Hematopoietic multipotent progenitor cell treated with erythropoietin and hydrocortisone succinate and interleukin-3 and kit ligand, for 15 days (in vitro differentiated cells): ENCODE results near the gene MLKL.
A peak's percentile ranks its signal among the peaks of the same experiment; 100 is the strongest.
"Not testable (repeated sequence)": the region's sequence is repeated elsewhere in the genome, so short reads cannot be mapped to it uniquely, and the experiment has no call there.

Experiments
- DNase-seq: peaks from one replicate; pipeline ENCODE4 v3.0.0-alpha.2; 2015; ENCODE audit warnings: low spot score

MLKL gene

DNA sequence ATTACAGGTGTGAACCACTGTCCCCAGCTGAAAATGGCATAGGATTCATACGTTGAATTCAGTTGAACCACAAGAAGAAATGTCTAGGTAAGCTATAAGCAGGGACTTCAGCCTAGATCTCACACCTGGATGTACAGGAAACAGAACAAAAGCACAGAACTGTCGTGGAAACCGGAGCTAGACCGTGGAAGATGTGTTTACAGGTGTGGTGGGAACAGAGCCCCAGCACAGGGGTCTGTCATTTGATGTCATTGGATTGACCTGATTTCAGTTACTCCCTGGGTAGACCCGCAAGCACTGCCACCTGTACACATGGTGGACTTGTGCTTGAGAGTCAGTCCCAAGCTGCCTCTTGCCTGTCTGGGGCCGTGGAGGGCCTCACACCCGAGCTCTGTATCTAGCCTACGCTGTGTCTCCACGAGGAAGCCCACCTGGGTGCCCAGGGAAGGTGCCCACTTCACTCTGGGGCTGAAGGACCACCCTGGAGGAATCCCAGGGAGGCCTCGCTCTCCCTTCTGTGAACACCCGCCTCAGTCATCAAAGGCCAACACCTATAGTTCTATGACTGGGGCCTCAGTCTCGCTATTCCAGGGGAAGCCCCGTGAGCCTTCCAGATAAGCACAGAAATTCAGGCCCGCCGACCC, 32.2 kb upstream of the MLKL start:
- no peak for DNase-seq

DNA sequence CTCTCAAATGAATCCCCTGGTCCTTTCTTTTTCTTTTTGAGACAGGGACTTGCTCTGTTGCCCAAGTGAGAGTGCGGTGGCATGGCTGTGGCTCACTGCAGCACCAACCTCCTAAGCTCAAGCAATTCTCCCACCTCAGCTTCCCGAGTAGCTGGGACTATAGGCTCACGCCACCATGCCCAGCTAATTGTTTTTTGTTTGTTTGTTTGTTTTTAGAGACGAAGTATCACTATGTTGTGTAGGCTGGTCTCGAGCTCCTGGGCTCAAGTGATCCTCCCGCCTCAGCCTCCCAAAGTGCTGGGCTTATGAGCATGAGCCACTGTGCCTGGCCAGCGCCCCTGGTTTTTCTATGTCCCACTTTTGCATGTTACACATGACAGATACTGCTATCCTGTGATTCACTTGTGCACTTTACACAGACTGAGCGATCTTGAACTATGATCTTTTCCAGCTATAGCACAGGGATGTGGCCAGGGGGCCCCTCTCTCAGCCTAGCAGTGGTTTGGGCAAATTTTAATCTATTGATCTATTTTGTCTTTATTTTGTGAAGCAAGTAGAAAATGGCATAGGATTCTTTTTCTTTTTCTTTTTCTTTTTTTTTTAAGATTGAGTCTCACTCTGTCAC, 31.3 kb upstream of the MLKL start:
- no peak for DNase-seq

DNA sequence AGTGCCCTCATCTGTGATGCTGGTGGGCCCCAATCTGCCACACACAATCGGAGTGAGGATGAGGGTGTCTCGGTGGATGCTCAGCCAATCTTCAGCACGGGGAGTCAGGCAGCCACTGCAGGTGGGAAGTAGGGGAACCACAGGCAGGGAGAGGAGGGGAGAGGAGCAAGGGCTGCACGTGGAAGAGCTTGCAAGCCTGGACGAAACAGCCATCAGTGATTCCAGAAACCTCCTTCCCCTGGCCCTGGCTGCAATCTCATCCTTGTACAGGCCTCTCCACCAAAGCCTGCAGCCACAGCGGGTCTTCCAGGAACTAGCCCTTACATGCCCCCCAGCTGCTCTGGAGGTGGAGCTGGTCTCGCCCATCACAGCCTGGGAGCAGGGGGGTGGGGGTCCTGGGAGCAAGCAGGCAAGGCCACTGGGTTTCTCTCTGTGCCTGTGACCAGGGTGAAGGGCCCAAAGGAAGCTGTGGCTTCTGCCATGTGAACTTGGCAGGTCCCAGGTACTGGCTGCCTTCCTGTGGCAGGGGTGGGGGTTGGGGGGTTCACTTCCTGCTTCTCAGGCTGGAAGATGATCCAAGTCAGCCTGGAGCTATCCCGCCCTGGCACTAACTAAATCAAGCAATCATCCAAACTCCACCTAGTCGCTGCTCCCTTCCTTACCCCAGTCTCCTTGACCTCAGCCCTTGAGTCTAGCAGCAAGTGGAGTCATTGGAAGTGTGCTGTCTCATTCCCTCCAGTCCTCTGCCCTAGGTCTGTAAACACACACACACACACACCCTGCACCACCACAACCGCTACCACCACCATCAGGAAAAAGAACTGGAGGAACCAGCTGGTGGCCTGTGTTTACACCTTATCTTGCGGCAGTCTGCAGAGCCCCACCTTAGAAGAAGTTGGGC, 29.4 kb upstream of the MLKL start:
- no peak for DNase-seq

DNA sequence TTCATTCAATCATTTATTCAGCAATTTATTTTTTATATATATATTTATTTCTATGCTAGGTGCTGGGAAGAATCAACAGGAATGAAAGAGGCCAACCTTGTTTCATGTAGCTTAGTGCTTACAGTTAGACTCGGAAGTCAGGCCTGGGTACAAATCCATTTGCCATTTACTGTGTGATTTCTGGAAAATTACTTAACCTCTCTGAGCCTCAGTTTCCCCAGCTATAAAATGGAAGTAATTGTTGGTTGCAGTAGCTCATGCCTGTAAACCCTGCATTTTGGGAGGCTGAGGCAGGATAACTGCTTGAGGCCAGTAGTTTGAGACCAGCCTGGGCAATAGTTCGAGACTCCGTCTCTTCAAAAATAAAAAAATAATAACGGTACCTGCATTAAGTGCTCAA, 27.2 kb upstream of the MLKL start:
- no peak for DNase-seq

DNA sequence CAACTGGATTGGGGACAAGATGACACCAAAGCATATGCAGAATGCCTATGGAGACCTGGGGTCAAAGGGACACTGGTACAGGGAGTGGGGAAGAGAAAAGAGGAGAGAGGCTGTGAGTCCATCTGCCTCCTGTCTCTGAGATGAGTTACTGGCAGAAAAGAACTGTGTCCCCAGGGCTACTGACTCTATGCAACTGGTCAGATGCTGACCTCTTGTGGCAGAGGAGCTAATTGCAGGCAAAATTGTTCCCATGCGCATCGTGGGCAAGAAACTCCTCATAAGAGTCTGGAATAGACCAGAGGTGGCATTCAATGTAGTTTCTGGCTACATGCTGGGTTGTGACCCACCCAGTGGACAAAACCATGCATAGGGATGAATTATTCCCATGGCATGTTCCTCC, 26.1 kb upstream of the MLKL start:
- DNase-seq, result peak; percentile 43

DNA sequence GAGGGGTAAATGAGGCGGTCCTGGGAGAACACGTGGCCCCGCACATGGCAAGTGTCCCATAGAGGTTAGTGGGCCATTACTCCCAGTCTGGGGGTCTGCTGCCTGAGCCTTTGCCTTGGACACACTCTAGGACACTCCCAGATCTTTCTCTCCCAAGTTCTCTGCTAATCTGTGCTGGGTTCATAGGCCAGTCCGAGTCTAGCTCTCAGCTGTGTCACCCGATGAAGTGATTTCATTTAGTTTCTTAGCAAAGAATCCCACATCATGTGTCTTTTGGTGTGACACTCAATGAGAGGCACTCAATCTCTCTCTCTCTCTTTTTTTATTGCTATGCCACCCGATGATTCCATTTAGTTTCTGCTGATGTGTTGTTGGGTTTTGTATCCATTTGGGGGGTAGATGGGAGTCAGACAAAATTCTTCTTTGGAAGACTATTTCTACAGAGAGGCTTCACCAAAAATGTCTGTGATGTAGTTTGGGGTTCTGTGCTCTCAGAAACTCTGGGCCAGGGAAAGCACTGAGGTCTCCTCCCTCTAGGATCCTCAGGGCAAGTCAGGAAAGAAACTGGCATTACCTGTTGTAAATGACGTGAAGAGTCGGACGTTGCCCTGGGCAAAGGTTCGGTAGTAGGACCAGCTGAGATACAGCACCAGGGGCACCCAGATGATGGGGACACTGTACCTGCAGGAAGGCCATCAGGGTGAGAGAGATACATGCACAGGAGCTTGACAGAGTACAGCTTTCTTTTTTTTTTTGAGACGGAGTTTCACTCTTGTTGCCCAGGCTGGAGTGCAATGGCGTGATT, 25.2 kb upstream of the MLKL start:
- no peak for DNase-seq

DNA sequence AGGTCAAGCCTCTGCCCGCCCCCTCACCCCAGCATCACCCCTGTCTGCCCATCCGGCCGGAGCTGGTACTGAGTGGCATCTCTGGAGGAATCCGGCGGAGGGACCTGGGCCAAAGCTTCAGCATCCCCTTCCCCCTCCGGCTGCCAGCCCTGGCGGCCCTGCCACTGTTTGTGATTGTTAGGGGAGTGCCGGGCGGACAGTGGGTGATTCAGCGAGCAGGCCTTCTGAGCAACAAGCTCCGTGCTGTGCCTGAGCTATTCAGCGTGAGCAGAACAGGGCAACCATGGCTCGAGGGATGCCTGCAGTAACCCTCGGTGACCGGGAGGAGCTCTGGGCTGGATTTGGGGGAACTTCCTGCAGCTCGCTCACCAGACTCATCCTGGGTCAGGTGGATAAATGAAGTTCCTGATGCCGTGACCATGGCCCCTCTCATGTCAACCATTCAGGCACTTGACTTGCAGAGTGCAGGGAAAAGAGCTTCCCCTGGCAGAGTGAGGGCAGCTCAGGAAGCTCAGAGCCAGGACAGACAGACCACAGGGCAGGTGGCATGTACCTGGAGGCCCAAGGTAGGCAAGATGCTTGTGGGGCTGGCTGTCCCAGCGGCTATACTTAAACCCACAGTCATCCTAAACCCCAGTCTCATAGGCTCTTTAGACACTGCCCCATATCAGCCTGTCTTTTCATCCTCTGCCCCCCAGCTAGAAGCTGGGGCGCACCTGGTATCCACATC, 24.3 kb upstream of the MLKL start:
- no peak for DNase-seq

DNA sequence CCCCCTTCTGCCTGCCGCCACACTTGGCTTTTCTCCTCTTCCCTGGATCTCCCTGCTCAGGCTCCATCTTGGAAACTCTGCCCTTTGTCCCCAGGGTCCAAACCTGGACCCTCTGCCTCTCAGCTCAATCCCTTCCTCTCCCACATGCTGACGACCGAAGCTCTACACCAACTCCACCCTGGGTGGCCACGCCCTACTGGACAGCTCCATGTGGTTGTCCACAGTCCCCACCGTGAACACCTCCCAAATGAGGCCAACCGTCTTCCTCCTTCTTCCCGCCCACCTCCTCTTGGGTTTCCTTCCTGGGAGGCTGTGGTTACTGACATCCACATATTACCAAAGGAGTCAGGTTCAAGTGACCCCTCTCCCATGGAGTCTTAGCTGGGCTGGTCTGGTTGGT, 22.6 kb upstream of the MLKL start:
- DNase-seq, result no peak

DNA sequence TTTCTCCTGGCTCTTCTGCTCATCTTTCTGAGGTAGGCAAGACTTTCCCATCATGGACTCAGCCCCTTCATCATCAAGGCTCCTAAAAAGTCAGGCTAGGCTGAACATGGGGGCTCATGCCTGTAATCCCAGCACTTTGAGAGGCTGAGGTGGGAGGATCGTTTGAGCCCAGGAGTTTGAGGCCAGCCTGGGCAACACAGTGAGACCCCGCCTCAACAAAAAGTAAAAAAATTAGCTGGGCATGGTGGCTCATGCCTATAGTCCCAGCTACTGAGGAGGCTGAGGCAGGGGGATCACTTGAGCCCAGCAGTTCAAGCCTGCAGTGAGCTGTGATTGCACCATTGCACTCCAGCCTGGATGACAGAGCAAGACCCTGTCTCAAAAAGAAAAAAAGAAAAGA, 21.5 kb upstream of the MLKL start:
- DNase-seq, result not testable (repeated sequence)

DNA sequence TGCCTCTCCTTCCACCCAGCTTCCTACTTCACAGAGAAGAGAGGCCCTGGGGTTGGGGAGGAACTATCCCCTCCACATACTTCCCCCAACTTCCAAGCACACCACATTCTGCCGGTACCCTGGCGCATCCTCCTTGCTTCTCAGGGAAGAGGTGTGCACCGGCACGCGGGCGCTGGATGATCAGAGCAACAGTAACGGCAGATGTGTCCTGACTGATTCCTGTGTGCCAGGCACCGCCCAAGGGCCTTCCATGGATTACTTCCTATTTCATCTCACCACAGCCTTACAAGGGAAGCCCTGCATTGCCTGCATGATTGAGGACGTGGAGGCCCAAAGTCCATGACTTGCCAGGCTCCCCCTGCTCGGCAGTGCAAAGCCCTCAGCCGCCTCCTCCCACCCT, 21.1 kb upstream of the MLKL start:
- DNase-seq, result no peak

DNA sequence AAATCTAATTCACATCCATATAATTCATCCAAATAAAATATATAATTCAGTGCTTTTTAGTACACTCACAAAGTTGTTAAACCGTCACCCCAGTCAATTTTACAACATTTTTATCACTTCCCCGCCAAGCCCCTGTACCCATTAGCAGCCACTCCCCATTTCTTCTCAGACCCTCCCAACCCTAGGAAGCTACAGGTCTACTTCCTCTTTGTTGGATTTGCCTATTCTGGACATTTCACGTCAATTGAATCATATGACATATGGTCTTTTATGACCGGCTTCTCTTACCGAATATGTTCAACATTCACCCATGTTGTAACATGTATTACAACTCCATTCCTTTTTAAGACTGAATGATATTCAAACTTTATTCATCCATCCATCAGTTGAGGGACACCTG, 19.9 kb upstream of the MLKL start:
- DNase-seq, result no peak

DNA sequence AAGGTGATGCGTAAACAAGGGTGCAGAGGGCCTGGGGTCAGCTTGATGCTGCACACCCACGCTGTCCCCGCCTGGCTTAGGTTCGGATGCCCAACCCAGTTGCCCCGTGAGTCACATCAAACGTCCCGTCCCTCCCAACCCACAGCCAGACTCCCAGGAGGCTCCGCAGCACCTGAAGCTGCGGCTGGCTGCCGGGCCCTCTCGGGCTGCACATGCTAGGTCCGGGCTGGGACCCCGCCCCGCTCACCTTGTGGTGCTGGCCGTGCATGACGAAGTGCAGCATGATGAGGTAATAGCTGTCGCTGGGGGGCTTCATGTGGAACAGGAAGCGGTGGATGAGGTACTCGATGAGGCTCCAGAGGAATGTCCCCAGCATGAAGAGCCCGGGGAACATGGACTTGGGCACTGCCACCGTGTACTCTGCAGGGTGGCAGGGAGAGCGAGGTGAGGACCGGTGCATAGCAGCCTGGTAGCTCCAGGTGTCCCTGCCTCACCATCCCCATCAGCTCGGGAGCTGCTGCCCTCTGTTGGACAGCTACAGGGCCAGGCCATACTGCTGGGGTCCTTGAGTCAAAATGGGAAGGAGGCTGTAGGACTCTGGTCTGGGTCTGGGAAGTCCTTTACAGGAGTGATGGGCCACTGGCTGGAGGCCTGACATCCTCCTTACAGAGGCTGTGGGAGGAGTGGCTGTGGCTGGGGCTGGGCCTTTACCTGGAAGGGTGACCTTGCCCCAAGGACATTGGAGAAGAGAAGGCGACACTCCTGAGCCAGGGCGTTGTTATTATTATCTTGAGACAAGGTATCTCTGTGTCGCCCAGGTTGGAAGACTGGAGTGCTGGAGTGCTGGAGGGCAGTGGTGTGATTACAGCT, 18.3 kb upstream of the MLKL start:
- DNase-seq, result no peak

DNA sequence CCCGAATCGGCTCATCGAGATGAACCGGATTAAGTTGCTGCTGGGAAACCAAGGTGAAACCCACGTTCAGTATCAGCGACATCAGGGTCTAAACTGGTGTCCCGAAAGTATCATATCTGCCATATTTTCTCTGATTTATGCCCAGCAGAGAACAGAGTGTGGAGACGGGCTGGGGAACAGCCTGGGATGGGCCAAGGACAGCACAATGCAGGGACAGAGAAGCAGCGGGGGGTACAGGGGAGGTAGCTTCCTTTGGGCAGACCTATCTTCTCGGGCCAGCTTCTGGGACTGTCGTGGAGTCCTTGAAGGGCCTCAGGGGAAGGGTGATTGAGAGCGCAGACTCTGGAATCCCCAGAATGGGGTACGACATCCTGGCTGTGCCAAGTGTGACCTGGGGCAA, 17.5 kb upstream of the MLKL start:
- DNase-seq, result no peak

DNA sequence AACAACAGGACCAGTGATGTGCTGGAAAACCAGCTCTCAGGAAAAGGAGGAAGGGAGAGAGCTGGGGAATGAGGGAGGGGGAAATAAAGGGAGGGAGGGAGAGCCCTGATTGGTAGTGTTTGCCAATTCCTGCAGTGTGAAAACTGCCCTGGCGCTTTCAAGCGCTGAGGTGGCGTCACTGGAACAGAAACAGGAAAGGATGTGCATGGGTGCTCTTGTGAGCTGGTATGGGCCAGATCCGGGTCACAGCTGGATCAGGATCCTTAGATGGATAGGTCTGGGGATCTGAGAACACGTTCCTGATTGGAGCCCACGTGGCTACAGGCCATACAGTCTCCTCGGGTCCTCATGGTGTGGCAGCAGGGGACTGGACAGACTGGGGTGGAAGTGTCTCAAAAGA, 16.7 kb upstream of the MLKL start:
- no peak for DNase-seq

DNA sequence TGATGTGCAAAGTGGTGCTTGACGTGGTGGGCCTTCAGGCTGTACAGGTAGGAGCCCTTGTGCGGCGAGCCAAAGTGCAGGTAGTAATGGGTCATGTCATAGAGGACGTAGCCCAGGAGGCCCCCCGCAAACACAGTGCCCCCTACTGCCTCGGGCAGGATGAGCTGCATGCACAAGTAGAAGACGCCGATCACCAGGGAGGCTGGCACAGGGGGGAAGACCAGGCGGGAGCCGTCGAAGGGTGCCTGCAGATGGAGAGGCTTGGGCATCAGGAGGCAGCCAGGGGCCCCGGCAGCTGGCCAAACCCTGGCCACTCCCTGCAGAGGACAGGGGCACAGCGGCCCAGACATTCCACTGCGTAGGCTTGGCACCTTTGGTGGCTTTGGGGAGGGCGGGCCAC, 15.7 kb upstream of the MLKL start:
- no peak for DNase-seq

DNA sequence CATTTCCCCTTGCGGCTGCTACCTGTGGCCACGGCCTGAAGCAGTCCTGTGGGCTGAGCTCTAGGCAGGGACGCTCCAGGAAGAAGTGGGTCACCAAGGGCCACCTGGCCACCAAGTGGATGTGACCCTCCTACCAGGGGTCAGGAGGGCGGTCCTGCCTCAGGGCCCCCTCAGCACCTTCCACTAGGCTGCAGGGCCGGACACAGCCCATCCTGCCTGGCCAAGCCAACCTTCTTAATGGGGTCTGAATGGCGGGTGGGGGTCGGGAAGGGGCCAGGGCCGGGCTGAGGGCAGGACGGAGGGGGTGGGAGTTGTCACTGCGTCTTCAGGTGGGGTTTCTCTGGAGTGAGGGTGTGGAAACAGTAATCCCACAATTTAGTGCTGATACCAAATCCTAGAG, 13.2 kb upstream of the MLKL start:
- no peak for DNase-seq

DNA sequence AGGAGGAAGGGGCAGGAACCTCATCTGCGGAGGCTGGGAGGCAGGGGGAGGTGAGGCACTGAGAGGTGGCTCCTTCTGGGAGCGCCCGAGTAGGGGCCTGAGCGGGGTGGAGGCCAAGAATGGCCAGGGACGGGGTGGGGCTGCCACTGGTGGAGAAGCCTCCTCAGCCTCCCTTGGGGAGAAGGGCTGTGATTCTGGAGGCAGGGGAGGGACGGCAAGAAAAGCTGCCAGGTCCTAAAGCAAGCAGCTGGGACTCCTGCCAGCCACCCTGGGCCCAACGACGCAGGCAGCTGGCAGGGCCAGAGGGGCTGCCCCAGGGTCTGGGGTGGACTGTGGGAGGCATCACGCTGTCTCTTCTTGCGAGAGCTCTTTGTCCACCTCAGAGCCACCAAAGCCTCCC, 12.7 kb upstream of the MLKL start:
- DNase-seq, result no peak

DNA sequence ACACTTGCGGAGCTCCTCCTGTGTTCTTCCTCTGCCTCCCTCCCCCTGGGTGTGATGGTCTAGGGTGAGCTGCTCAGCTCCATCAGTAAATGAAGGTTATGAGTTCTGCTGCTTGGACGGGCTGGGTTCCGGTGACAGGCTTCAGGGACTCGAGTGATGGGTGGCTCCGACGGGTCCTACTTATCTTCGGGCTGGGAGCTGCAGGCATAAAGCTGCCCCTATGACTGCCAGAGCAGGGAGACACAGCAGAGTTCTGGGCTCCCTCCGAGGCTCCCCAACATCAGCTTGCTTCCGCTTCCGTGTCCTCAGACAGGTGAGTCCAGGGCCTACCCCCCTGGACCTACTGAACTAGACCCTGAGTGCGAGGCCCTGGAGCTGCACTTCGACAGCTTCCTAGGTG, 11.3 kb upstream of the MLKL start:
- DNase-seq, result no peak

DNA sequence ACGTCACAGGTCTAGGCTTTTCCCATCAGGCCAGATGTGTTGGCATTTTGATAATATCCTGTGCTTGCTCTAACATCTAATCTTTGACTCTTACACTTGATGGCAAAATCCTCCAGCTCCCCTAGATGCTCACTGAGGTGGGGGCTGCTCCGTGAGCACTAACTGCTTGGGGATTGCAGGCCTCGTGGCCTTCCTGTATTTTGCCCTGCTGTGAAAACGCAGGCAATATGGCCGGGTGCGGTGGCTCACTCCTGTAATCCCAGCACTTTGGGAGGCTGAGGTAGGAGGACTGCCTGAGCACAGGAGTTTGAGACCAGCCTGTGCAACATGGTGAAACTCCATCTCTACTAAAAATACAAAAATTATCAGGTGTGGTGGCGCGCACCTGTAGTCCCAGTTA, 9.7 kb upstream of the MLKL start:
- no peak for DNase-seq

DNA sequence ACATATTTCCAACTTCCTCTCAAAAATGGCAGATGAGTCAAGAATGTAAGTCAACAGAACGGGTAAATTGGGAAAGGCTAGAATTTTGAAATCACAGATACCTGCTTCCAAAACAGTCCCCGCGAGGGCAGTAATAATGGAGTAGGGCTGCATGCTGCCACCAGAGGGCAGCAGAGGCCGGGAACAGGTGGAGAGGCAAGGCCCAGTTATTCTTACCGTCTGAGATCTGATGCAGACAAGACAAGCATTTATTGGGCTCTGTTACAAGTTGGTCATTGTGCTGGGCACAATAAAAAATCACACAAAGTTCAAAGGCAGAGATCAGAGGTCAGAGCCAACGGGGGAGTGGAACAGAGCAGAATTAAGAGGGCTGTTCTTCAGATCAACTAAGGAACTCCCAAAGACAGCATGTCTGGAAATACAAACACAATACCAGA, 8.8 kb upstream of the MLKL start:
- DNase-seq, result peak; percentile 79

DNA sequence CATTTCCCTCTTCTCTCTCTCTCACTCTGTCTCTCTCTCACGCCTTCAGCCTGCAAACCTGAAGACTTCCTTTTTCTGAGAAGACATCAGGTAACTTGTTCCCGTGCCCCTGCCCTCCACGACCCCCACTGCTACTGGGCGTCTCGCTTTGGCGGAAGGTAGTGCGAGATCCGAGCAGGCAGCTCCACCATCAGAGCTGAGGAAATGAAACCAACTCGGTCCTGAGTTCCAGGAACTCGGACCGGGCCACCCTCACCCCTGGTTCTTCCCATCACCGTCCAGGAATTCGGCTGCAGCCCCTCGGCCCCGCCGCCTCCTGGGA, 585 bp downstream of the MLKL start:
- no peak for DNase-seq
